Vagina (tissue), 2 donors: Measurements from ENCODE around the gene WNT6.

Source experiments
- CTCF ChIP-seq, 3 experiments: fragments of 450-650 bp in 2 of 3; fragments of 200-600 bp in 1 of 3; sonication (generic) in 1 of 3; IDR thresholded peaks; one replicate each; pipeline ENCODE4 v1.5.1; 2017 to 2019; ENCODE audit warnings: antibody characterized with exemption in 3 of 3, mild to moderate bottlenecking in 2 of 3, moderate library complexity in 2 of 3
- POLR2A ChIP-seq, 2 donors: fragments of 450-650 bp; IDR thresholded peaks; one replicate each; pipeline ENCODE4 v1.6.1; 2017; ENCODE audit warnings: antibody characterized with exemption in 2 of 2, mild to moderate bottlenecking in 2 of 2, moderate library complexity in 2 of 2

GRCh38 chr2:218839888-218840287, 19.7 kb upstream of the WNT6 start:
- TF ChIP-seq CTCF (IDR thresholded peaks at IDR 0.05) (no peak), POLR2A (IDR thresholded peaks at IDR 0.05) (no peak)
